Measurements from ENCODE around the gene KHDC4.

Gene KHDC4

DNA sequence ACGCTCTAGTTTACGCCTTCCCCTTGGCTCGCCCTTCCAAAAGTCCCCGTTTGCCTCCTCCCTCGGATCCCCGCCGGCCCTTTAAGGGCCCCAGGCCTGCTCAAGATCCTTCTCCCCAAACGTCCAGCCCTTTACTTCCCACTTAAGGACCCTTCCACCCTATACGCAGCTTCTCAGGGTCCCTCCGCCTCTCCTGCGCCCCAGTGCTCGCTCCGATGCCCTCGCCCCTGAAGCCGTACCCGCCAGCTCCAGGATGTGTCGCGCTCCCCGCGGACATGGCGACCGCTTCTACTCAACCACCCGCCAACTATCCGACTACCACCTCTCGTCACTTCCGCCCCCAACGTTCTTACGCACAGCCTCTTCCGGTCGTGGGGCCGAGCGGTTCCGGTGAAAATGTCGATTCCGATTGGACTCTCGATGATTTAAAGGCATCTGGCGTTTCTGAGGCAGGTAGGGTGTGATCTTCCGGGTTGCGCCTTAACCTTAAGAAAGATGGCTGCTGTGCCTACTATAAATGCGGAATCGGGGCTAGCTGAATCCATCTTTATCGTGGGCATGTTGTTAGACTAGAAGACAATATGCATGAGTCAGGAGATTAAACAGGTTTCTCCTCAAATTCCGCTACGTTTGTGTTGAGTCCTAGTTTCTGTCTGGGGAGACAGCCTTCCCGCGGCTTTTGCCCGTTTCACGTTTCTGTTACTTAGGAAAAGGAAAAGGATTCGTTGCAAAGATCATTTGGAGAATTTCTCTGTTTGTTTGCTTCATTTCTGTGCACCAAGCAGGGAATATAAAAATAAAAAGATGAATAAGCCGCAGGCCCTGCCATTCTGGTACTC is at the start of gene KHDC4:
KHDC4 (minus strand) TSS at position 317 of the 839 bp plus-strand sequence; CDS start at position 277, 40 bp downstream.
- H3K36me3 ChIP-seq (ENCODE audit: control insufficient read depth in 2 of 2, insufficient read depth in 1 of 2, low read length in 2 of 2), result peaks cover 31 to 45% of the 10 kb centered on the region in 2 experiments
- ChIA-PET CTCF (interaction anchor here (0.7 to 2.0 kb wide), 8 partner anchors 18 to 195 kb away, joined by 3 to 9 read pairs (median 5); no protein-coding TSS in a partner anchor), POLR2A (interaction anchor here (0.6 to 3.4 kb wide), 11 partner anchors 11 to 773 kb away, joined by 3 to 28 read pairs (median 8); partner anchors contain the start of genes ARHGEF2 and GON4L)
- peak within 1 kb of the TSS; percentile 81 for H3K27ac ChIP-seq (ENCODE audit: extremely low read depth, low read depth, low read length)
- no peaks in the 10 kb centered on the region; the same call in none of the 2 replicates for H3K4me1 ChIP-seq (ENCODE audit: control insufficient read depth, insufficient read depth, low read length)
- H3K4me3 ChIP-seq (ENCODE audit: low read depth, low read length), result peak within 1 kb of the TSS; percentile 94
- H3K9me3 ChIP-seq (ENCODE audit: control insufficient read depth, insufficient read depth, low read depth, low read length), result no peaks in the 10 kb centered on the region
- TF ChIP-seq ZNF184 (tag by site-specific recombination; IDR thresholded peaks at IDR 0.05) (peak; percentile 73; the same call in 1 of the 2 replicates), ZNF521 (tag by site-specific recombination; IDR thresholded peaks at IDR 0.05) (no peak), ZNF138 (tag by site-specific recombination; IDR thresholded peaks at IDR 0.05; ENCODE audit: borderline replicate concordance) (no peak), INSM2 (tag by site-specific recombination; IDR thresholded peaks at IDR 0.05) (peak; percentile 9; the same call in 1 of the 2 replicates), ZNF777 (tag by site-specific recombination; IDR thresholded peaks at IDR 0.05; ENCODE audit: borderline replicate concordance) (no peak), ZBTB44 (tag by site-specific recombination; IDR thresholded peaks at IDR 0.05) (peak; percentile 38; the same call in 1 of the 2 replicates), ZNF133 (tag by site-specific recombination; IDR thresholded peaks at IDR 0.05) (no peak), GLI4 (tag by site-specific recombination; IDR thresholded peaks at IDR 0.05) (0 out of 2 replicates have a peak, but pooled peaks have one; percentile 74), ZNF341 (tag by site-specific recombination; IDR thresholded peaks at IDR 0.05; ENCODE audit: low read depth) (peak; percentile 72), SP3 (tag by site-specific recombination; IDR thresholded peaks at IDR 0.05) (peak; percentile 89), ZNF785 (tag by site-specific recombination; IDR thresholded peaks at IDR 0.05) (no peak), PRDM2 (tag by site-specific recombination; IDR thresholded peaks at IDR 0.05; ENCODE audit: borderline replicate concordance) (no peak), ZNF24 (tag by site-specific recombination; IDR thresholded peaks at IDR 0.05) (peak; percentile 40; the same call in 1 of the 2 replicates), ZNF248 (tag by site-specific recombination; IDR thresholded peaks at IDR 0.05) (no peak)
- TF ChIP-seq, protein P1, sequence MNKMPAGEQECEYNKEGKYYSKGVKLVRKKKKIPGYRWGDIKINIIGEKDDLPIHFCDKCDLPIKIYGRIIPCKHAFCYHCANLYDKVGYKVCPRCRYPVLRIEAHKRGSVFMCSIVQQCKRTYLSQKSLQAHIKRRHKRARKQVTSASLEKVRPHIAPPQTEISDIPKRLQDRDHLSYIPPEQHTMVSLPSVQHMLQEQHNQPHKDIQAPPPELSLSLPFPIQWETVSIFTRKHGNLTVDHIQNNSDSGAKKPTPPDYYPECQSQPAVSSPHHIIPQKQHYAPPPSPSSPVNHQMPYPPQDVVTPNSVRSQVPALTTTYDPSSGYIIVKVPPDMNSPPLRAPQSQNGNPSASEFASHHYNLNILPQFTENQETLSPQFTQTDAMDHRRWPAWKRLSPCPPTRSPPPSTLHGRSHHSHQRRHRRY (tag by site-specific recombination; IDR thresholded peaks at IDR 0.05), result no peak
- TF ChIP-seq, protein P2, sequence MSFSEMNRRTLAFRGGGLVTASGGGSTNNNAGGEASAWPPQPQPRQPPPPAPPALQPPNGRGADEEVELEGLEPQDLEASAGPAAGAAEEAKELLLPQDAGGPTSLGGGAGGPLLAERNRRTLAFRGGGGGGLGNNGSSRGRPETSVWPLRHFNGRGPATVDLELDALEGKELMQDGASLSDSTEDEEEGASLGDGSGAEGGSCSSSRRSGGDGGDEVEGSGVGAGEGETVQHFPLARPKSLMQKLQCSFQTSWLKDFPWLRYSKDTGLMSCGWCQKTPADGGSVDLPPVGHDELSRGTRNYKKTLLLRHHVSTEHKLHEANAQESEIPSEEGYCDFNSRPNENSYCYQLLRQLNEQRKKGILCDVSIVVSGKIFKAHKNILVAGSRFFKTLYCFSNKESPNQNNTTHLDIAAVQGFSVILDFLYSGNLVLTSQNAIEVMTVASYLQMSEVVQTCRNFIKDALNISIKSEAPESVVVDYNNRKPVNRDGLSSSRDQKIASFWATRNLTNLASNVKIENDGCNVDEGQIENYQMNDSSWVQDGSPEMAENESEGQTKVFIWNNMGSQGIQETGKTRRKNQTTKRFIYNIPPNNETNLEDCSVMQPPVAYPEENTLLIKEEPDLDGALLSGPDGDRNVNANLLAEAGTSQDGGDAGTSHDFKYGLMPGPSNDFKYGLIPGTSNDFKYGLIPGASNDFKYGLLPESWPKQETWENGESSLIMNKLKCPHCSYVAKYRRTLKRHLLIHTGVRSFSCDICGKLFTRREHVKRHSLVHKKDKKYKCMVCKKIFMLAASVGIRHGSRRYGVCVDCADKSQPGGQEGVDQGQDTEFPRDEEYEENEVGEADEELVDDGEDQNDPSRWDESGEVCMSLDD (tag by site-specific recombination; IDR thresholded peaks at IDR 0.05), result peak; percentile 75; the same call in 1 of the 2 replicates
- TF ChIP-seq, protein P3, sequence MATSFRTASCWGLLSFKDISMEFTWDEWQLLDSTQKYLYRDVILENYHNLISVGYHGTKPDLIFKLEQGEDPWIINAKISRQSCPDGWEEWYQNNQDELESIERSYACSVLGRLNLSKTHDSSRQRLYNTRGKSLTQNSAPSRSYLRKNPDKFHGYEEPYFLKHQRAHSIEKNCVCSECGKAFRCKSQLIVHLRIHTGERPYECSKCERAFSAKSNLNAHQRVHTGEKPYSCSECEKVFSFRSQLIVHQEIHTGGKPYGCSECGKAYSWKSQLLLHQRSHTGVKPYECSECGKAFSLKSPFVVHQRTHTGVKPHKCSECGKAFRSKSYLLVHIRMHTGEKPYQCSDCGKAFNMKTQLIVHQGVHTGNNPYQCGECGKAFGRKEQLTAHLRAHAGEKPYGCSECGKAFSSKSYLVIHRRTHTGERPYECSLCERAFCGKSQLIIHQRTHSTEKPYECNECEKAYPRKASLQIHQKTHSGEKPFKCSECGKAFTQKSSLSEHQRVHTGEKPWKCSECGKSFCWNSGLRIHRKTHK (tag by site-specific recombination; IDR thresholded peaks at IDR 0.05), result no peak
- TF ChIP-seq, protein P4, sequence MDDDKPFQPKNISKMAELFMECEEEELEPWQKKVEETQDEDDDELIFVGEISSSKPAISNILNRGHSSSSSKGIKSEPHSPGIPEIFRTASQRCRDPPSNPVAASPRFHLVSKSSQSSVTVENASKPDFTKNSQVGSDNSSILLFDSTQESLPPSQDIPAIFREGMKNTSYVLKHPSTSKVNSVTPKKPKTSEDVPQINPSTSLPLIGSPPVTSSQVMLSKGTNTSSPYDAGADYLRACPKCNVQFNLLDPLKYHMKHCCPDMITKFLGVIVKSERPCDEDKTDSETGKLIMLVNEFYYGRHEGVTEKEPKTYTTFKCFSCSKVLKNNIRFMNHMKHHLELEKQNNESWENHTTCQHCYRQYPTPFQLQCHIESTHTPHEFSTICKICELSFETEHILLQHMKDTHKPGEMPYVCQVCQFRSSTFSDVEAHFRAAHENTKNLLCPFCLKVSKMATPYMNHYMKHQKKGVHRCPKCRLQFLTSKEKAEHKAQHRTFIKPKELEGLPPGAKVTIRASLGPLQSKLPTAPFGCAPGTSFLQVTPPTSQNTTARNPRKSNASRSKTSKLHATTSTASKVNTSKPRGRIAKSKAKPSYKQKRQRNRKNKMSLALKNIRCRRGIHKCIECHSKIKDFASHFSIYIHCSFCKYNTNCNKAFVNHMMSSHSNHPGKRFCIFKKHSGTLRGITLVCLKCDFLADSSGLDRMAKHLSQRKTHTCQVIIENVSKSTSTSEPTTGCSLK (tag by site-specific recombination; IDR thresholded peaks at IDR 0.05), result no peak

All from HEK293 (cell line).